Stimulated activated CD4-positive, alpha-beta T cell treated with anti-CD3 and anti-CD28 coated beads, TNF-alpha, amount 100 ng/mL, for 48 hours (primary cell): Measurements from ENCODE around the gene IGFBP5.

ENCODE experiments used
- DNase-seq, 3 donors: peaks; one replicate each; pipeline ENCODE4 v3.0.0-alpha.2; 2020; ENCODE audit warnings: low read depth in 3 of 3

Gene IGFBP5

DNA sequence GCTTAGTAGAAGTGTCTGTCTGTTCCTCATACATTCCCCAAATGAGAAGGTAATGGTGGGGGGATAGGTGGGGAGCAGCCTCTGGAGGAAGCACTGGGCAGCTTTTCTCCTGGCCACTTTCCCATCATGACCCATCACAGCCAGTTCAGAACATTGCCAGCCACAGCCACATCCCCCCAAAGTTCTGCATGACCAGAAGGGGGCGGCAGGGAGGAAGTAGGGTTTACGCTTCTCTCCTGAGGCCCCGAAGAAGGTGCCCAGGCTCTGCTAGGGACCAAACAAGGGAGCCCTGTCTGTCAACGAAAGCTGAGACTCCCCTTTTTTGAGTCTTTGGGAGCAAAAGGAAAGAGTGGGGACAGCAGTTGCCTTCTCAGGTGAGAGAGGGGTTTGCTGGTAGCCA is 7.7 kb downstream of the IGFBP5 start:
- no peak for DNase-seq

GRCh38 chr2:216687111-216687510 is 8.2 kb downstream of the IGFBP5 start:
- DNase-seq, result no peak

DNA sequence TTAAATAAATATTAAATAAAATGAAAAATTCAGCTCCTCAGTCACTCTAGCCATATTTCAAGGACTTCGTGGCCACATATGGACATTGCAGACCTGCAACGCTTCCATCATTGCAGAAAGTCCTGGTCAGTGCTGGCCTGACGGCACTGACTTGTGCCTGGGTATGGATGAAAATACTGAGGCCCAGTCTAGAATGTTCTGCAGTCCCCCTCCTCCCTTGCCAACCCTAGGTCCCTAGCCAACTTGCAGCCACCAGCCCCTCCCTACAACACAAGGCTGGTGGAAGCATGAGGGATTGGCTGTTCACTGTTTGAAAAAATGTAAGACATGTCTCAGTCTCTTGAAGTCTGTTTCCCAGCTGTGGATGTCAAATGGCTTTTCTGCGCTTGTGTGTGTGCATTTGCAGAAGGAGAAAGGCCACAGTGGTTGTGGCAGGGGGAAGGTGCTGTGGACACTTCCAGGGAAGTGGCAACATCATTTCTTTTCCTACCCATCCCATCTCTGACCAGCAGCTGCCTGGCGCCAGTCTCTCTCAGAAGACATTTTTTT is 9.9 kb downstream of the IGFBP5 start:
- DNase-seq, result no peak

- no peak for DNase-seq
Observed at GRCh38 chr2:216683846-216684245, 11.5 kb downstream of the IGFBP5 start.

DNA sequence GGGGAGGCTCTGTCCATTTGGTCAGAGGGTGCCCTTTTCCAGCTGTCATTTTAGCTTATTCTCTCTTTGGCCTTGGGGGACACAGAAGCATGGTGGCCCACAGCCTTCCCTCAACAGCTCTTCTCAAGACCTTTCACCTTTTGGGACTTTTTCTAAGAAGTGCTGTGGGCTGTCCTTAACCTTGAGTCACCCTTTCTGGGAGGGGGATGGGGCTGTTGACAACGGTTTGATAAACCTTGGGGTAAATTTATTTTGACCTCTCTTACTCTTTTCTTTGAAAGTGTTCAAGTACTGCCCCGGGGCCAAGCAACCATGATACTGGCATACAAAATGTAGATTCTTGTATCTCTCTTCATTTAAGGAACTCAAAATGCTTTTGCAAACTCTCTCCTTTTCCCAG is 13.7 kb downstream of the IGFBP5 start:
- no peak for DNase-seq

GRCh38 chr2:216680951-216681629 is 14.3 kb downstream of the IGFBP5 start:
- DNase-seq, result no peak

GRCh38 chr2:216679658-216680024 is 15.7 kb downstream of the IGFBP5 start:
- DNase-seq, result no peak

DNA sequence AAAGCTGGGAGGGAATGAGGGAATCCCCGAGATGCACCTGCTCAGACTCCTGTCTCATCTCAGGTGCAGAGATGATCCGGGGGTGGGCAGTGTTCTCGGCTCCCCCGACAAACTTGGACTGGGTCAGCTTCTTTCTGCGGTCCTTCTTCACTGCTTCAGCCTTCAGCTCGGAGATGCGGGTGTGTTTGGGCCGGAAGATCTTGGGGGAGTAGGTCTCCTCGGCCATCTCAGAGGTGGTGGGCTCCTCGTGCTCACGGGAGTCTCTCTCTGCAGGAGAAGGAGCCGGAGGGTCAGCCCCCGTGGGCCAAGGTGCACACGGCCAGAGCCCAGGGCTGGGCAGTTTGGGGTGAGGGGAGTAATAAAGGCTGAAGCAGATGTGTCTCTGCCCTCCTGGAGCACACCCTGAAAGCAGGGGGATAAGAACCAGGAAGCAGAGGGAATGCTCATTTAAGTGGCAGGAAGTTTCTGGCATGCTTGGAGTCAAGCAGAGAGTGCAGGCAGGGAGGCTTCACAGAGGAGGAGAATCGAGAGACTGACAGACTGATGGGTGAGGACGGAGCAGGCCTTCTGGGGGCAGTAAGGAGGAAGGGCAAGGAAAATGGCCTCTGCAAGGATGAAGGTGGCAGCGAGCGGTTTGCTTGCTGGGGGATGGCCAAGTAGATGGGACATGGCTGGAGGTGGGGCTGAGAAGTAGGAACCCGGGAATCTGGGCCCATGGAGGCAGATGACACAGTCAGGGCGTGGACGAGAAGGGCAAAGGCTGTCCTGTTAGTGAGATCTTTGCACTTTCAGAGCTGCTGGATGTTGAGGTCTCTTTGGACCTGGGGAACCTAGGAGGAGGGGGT is 16.3 kb downstream of the IGFBP5 start:
- DNase-seq, result no peak

DNA sequence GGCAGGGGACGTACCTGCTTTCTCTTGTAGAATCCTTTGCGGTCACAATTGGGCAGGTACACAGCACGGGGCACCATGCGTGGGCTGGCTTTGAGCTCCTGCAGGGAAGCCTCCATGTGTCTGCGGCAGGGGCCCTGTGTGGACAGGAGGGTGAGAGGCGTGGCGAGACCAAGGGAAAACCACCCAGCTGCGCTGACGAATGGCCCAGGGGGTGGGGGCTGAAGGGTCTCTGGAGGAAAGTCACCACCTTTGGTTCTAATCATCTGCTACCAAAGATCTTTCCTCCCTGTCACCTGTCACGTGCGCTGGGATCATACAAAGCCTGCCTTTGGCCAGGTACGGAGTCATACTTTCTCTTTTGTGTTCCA is 17.3 kb downstream of the IGFBP5 start:
- no peak for DNase-seq

- no peak for DNase-seq
Observed at GRCh38 chr2:216677439-216678097, 17.8 kb downstream of the IGFBP5 start.

GRCh38 chr2:216676630-216677029 is 18.7 kb downstream of the IGFBP5 start:
- DNase-seq, result no peak

DNA sequence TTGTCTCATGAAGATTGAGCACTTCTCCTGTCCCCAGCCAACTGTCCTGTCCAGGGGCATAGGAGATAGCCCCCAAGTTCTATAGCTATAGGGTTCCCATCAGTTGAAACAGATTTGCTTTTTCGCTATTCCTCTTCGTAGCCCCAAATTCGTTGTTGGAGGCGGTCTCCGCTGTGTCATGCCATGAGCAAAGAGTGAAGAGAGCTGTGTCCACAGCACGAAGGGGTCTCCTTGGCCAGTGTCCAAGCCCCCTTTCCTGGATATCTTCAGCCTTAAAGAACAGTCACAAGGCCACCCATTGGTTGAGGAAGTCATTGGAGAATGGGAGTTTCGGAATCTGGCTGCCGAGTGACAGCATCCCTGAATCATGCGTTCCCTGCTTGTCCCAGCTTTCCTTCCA is 21.0 kb downstream of the IGFBP5 start:
- DNase-seq, result no peak

GRCh38 chr2:216673609-216674008 is 21.7 kb downstream of the IGFBP5 start:
- no peak for DNase-seq

DNA sequence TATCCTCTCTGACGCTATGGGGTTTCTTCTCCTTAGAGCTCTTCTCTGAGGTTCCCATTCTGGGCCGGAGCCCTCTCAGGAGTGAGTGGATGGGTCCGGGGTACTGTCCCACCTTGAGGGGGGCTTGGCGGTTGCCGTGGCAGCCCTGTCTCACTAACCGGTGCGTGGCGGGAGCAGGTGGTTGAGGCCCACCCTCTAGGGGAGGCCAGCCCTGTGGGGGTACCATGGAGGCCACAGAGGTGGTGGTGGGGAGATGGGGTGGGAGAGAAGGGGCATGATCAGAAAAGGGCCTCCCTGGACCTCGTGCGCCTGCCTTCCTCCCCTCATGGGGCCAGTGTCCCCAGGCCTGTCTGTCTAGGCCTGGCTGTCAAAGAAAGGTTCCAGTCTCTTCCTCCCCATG is 22.3 kb downstream of the IGFBP5 start:
- no peak for DNase-seq

GRCh38 chr2:216672466-216672865 is 22.9 kb downstream of the IGFBP5 start:
- no peak for DNase-seq

- no peak for DNase-seq
Observed at GRCh38 chr2:216671791-216672343, 23.5 kb downstream of the IGFBP5 start.

DNA sequence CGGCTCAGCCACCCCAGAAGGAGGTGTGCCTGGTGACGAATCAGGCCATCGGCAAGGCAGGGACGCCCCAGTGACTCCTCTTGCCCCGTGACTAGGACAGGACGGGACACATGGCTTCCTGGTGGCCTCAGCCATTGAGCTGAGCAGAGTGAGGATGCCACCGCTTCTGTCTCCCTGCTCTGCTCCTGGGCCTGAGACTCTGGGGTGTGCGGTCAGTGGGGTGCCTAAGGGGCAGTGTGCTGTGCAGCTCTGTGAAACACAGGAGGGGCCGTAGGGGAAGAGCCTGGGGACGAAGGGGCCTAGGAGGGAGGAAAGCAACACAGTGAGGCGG is 24.3 kb downstream of the IGFBP5 start:
- no peak for DNase-seq

DNA sequence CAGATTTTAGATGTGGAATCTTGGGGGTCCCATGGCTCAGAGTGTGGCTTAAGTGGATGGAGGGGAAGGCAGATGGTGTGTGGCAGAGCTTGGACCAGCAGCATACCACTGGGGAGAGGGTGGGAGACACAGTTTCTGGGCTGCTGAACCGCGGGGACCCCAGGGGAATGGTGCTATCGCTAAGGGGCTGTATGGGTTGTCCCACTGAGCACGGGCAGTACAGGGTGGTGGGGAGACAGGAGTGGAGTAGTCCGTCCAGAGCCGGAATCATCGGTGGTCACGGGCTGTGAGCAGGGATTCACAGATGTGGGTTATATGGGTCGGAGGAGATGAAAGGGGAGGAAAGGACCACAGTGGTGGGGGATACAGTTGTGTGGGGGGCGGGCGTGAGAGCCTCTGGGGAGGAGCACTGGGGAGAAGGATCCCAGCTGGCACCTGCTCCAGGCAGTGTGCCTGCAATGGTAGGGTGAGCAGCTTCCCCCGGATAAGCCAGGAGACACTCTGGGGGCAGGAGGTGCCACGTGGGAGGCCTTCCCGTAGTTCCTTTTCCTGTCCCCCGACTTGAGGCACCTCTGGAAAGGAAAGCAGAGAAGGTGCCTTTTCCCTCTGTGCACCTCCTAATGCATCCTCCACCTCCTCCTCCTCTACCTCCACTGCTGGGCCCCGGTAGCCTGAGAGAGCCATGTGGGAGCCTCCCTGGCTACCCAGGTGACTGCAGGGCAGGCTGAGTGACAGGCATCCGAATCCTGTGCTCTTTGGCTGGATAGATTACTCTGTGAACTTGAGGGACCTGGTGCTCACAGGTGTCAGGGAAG is 24.9 kb downstream of the IGFBP5 start:
- no peak for DNase-seq

- DNase-seq, result peak; percentile 24 to 43 (median 31)
Observed at GRCh38 chr2:216666461-216667233, 28.7 kb downstream of the IGFBP5 start.

- no peak for DNase-seq
Observed at GRCh38 chr2:216665717-216666116, 29.6 kb downstream of the IGFBP5 start.

GRCh38 chr2:216665242-216665641 is 30.1 kb downstream of the IGFBP5 start:
- DNase-seq, result no peak
